Left lung (tissue), 10 donors: ENCODE results near the gene SLC17A7. TPM values are rescaled to one million over a fixed set of nuclear protein-coding genes. Genes with fewer than 3 reads are reported as not detected.
A peak's percentile ranks its signal among the peaks of the same experiment; 100 is the strongest.

ENCODE experiments used
- ATAC-seq: fragments of 200-7000 bp; cut with Tn5 transposase; one replicate; pipeline ENCODE4 v1.9.1; 2020; ENCODE audit warnings: moderate library complexity
- DNase-seq, 4 donors: peaks; one replicate each; pipeline ENCODE4 v3.0.0-alpha.2; 2013 to 2020
- H3K27ac ChIP-seq, 2 donors: fragments of 200-600 bp; sonication (generic) in 1 of 2; one replicate each; pipeline versions ENCODE4 v1.5.0 to v1.8.0; 2020 to 2021
- H3K27me3 ChIP-seq, 2 donors: fragments of 200-600 bp; sonication (generic) in 1 of 2; one replicate each; pipeline versions ENCODE4 v1.5.0 to v1.8.0; 2020 to 2021
- H3K36me3 ChIP-seq, 2 donors: fragments of 200-600 bp; sonication (generic) in 1 of 2; one replicate each; pipeline versions ENCODE4 v1.5.0 to v1.8.0; 2020 to 2021
- H3K4me1 ChIP-seq, 2 donors: fragments of 200-600 bp; one replicate each; pipeline ENCODE4 v1.8.0; 2021
- H3K4me3 ChIP-seq, 2 donors: fragments of 200-600 bp; sonication (generic) in 1 of 2; one replicate each; pipeline versions ENCODE4 v1.5.0 to v1.8.0; 2020 to 2021; ENCODE audit warnings: mild to moderate bottlenecking in 1 of 2
- H3K9me3 ChIP-seq, 2 donors: fragments of 200-600 bp; sonication (generic) in 1 of 2; one replicate each; pipeline versions ENCODE4 v1.5.0 to v1.8.0; 2020 to 2021
- intact Hi-C, 2 donors: fragments of 100-400 bp; cut with DNase I; formaldehyde crosslinking; loops; one replicate each; pipeline versions ENCODE4 v1.11.2 to v1.14.2; 2022
- polyA plus RNA-seq, 6 donors: library from polyadenylated mRNA; unstranded; fragments of 120-200 nt; gene quantifications; one replicate each; pipeline ENCODE4 v1.2.1, GENCODE V29; 2013; ENCODE audit not compliant: insufficient read length in 6 of 6
- total RNA-seq, 2 donors: library from RNA; stranded (reverse); fragmentation: NEBNext Ultra II Directional; extraction: Animal tissue kit (Norgen Biotek cat#: 25700); gene quantifications; one replicate each; pipeline ENCODE4 v1.2.1, GENCODE V29; 2021
- TF ChIP-seq, protein P1 (sequence below), 2 donors: fragments of 200-600 bp; sonication (generic) in 1 of 2; IDR thresholded peaks; one replicate each; pipeline versions ENCODE4 v1.5.0 to v1.8.0; 2021; ENCODE audit warnings: antibody characterized with exemption in 2 of 2
- donor health status: DM: no; HTN: yes; CAD: no.
- donor health status: DM: no; HTN: no; CAD: no.

The SLC17A7 gene
- total and polyA plus RNA-seq, 8 donors: 0.21 to 0.70 (median 0.33) TPM

DNA sequence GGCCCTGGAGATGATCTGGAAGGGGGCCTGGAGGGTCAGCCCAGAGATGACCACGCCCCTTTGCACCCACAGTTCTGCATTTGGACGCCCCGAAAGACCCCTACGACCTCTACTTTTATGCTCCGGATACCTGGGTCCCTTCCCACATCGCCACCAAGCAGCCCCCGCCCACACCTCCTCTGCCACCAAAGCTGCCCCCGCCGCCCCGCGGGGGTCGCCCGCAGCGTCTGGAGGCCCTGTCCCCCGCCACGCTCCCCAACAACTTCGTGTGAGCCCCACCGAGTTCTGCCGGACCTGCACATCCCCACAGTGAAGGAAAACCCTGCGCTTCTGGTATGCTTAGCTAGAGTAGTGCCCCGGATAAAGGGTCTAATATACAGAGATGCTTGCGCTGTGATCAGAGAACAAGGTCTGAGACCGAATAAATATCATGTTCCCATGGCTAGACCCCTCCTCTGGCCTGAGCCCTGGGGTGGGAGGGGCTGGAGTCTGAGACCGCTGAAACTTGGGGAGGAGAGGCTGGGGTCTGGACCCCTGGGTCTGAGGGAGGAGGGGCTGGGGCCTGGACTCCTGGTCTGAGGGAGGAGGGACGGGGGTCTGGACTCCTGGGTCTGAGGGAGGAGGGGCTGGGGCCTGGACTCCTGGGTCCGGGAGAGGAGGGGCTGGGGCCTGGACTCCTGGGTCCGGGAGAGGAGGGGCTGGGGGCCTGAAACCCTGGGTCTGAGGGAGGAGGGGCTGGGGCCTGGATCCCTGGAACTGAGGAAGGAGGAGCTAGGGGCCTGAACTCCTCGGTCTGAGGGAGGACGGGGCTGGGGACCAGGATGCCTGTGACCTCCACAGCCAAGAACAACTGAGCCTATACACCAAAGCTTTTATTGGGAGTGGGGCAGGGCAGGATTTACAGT is 12.5 kb downstream of the SLC17A7 start:
- intact Hi-C loops: no loop called here
- Histone ChIP-seq H3K9me3 (no peaks in the 10 kb centered on the region), H3K4me1 (peaks cover 0 to 15% of the 10 kb centered on the region in 2 donors), H3K27ac (no peak overlapping the region), H3K4me3 (no peak overlapping the region), H3K36me3 (no peaks in the 10 kb centered on the region), H3K27me3 (peaks cover 84 to 100% of the 10 kb centered on the region in 2 donors)
- no peak for DNase-seq
- ATAC-seq: no peak
- TF ChIP-seq, protein P1, sequence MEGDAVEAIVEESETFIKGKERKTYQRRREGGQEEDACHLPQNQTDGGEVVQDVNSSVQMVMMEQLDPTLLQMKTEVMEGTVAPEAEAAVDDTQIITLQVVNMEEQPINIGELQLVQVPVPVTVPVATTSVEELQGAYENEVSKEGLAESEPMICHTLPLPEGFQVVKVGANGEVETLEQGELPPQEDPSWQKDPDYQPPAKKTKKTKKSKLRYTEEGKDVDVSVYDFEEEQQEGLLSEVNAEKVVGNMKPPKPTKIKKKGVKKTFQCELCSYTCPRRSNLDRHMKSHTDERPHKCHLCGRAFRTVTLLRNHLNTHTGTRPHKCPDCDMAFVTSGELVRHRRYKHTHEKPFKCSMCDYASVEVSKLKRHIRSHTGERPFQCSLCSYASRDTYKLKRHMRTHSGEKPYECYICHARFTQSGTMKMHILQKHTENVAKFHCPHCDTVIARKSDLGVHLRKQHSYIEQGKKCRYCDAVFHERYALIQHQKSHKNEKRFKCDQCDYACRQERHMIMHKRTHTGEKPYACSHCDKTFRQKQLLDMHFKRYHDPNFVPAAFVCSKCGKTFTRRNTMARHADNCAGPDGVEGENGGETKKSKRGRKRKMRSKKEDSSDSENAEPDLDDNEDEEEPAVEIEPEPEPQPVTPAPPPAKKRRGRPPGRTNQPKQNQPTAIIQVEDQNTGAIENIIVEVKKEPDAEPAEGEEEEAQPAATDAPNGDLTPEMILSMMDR (IDR thresholded peaks at IDR 0.05): no peak

DNA sequence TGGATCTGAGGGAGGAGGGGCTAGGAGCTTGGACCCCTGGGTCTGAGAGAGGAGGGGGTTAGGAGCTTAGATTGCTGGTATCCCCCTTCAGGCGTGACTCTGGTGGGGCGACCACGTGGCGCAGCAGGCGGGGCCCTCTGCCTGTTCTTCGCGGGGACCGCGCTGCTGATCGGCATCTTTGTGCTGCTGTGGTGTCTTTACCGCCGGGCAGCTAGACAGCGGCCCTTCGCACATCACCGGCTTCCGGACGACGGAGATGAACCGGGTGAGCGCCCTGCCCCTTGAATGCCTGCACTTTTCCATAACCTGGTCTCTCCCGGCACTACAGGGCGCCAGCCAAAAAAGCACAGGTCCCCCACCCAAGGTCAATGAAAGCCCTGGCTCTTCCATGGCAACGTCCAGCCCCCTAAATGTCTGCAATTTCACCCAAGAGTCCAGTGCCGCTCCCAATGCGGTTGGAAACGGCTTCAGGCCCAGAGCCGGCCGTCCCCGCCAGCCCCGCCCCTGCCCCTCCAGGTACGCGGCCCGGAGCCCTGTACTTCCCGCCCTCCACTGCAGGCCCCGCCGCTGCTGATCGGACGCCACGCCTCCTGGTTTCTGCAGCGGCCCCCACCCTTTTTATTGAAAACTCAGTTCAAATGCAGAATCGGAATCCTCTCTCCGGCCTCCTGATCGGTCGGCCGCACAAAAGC is 13.3 kb downstream of the SLC17A7 start:
- Histone ChIP-seq H3K27ac (no peak overlapping the region), H3K4me3 (no peak overlapping the region), H3K9me3 (no peaks in the 10 kb centered on the region), H3K36me3 (no peaks in the 10 kb centered on the region), H3K4me1 (peaks cover 0 to 17% of the 10 kb centered on the region in 2 donors), H3K27me3 (peaks cover 84 to 100% of the 10 kb centered on the region in 2 donors)
- DNase-seq (peak in 1 of 4 donors; percentile 82), ATAC-seq (peak; percentile 68)
- TF ChIP-seq, protein P1 (IDR thresholded peaks at IDR 0.05): no peak
- intact Hi-C loops: no loop called here

DNA sequence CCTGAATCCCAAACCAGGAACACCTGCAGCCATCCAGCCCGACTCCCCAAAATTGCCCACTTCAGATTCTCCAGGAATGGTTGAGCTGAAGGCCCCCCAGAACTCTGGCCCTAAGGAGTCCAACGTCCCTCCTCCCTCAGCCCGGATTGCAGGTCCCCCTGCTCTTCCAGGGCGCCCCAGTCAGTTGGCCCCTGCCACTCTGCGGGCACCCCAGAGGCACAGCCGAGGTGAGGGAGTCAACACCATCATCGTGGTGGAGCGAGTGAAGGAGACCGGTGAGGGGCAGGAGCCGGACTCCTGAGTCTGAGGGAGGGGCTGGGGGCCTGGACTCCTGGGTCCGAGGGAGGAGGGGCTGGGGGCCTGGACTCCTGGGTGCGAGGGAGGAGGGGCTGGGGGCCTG is 14.0 kb downstream of the SLC17A7 start:
- Histone ChIP-seq H3K36me3 (no peaks in the 10 kb centered on the region), H3K4me3 (no peak overlapping the region), H3K27ac (no peak overlapping the region), H3K4me1 (peaks cover 2 to 24% of the 10 kb centered on the region in 2 donors), H3K27me3 (peaks cover 84 to 100% of the 10 kb centered on the region in 2 donors), H3K9me3 (no peaks in the 10 kb centered on the region)
- intact Hi-C loops: no loop called here
- no peak for ATAC-seq
- TF ChIP-seq, protein P1 (IDR thresholded peaks at IDR 0.05): no peak
- DNase-seq: peak in 1 of 4 donors; percentile 60

DNA sequence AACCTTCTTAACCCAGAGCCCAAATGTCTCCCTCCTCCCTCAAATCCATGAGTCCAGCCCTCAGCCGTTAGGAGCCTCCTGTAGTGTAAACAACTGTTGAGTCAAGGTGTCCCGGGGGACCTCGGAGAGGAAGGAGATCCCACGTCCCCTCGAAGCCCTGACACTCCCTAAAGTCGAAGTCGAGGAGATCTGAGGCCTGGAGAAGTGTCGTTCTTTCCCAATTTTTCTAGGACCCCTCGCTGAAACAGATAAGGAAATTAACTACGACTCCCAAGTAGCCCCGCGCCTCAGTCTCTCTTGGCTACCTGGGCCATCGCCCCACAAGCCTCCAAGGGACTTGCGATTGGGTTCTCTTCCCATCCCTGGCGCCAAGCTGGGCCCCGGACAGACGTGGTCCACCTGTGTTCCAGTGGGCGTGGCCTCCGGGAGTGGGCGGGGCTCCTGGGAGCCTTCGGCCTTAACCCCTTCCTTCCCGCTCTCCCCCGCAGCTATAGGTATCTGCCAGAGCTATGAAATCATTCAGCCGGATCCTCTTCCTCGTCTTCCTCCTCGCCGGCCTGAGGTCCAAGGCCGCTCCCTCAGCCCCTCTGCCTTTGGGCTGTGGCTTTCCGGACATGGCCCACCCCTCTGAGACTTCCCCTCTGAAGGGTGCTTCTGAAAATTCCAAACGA is 15.3 kb downstream of the SLC17A7 start:
- H3K27me3 ChIP-seq: peaks cover 84 to 100% of the 10 kb centered on the region in 2 donors
- ATAC-seq (no peak), DNase-seq (no peak)
- intact Hi-C loops: no loop called here
- no peak overlapping the region for H3K27ac ChIP-seq
- peaks cover 7 to 34% of the 10 kb centered on the region in 2 donors for H3K4me1 ChIP-seq
- TF ChIP-seq, protein P1 (IDR thresholded peaks at IDR 0.05): no peak
- H3K9me3 ChIP-seq: no peaks in the 10 kb centered on the region
- no peaks in the 10 kb centered on the region for H3K36me3 ChIP-seq
- H3K4me3 ChIP-seq: no peak overlapping the region
